Parathyroid adenoma (tissue), 2 donors: Measurements from ENCODE around the gene HOXB6.

ENCODE experiments used
- H2AFZ ChIP-seq: fragments of 300-600 bp; sonication (generic); one replicate; pipeline ENCODE4 v1.7.0; 2017; ENCODE audit warnings: antibody characterized with exemption, mild to moderate bottlenecking
- H3K27ac ChIP-seq: fragments of 300-600 bp; sonication (generic); one replicate; pipeline ENCODE4 v1.7.0; 2017
- H3K27me3 ChIP-seq: fragments of 300-600 bp; sonication (generic); one replicate; pipeline ENCODE4 v1.7.0; 2017; ENCODE audit warnings: low read length; ENCODE audit not compliant: control insufficient read depth, insufficient read depth
- H3K36me3 ChIP-seq: fragments of 300-600 bp; sonication (generic); one replicate; pipeline ENCODE4 v1.7.0; 2017; ENCODE audit warnings: low read length; ENCODE audit not compliant: control insufficient read depth, insufficient read depth
- H3K4me1 ChIP-seq: fragments of 300-600 bp; sonication (generic); one replicate; pipeline ENCODE4 v1.7.0; 2017; ENCODE audit warnings: control low read depth
- H3K4me2 ChIP-seq: fragments of 300-600 bp; sonication (generic); one replicate; pipeline ENCODE4 v1.7.0; 2017; ENCODE audit warnings: low read length
- H3K4me3 ChIP-seq: fragments of 300-600 bp; sonication (generic); one replicate; pipeline ENCODE4 v1.7.0; 2017; ENCODE audit warnings: low read depth, low read length
- H3K79me2 ChIP-seq: fragments of 300-600 bp; sonication (generic); one replicate; pipeline ENCODE4 v1.7.0; 2017; ENCODE audit warnings: control low read depth
- H3K9ac ChIP-seq: fragments of 300-600 bp; sonication (generic); one replicate; pipeline ENCODE4 v1.7.0; 2017; ENCODE audit warnings: mild to moderate bottlenecking
- H3K9me3 ChIP-seq: fragments of 300-600 bp; sonication (generic); one replicate; pipeline ENCODE4 v1.7.0; 2017; ENCODE audit warnings: low read length; ENCODE audit not compliant: control insufficient read depth
- CTCF ChIP-seq: fragments of 300-600 bp; sonication (generic); IDR thresholded peaks from one replicate; pipeline ENCODE4 v1.7.0; 2017; ENCODE audit warnings: antibody characterized with exemption, mild to moderate bottlenecking
- donor health status: primary hyperparathyroidism.

Gene HOXB6

GRCh38 chr17:48611681-48612455 lies 7.1 kb upstream of the HOXB6 start:
- TF ChIP-seq CTCF, result no peak
- Histone ChIP-seq H2AFZ (no peak overlapping the region), H3K36me3 (no peaks in the 10 kb centered on the region), H3K79me2 (no peaks in the 10 kb centered on the region), H3K4me2 (no peak overlapping the region), H3K9me3 (no peaks in the 10 kb centered on the region), H3K4me1 (no peaks in the 10 kb centered on the region), H3K9ac (no peak overlapping the region), H3K4me3 (no peak overlapping the region), H3K27me3 (peaks cover 32% of the 10 kb centered on the region), H3K27ac (no peak overlapping the region)

GRCh38 chr17:48611213-48611612 lies 6.4 kb upstream of the HOXB6 start:
- H3K4me1 ChIP-seq, result no peaks in the 10 kb centered on the region
- peaks cover 31% of the 10 kb centered on the region for H3K27me3 ChIP-seq
- H3K9ac ChIP-seq, result no peak overlapping the region
- TF ChIP-seq CTCF, result no peak
- no peaks in the 10 kb centered on the region for H3K79me2 ChIP-seq
- no peak overlapping the region for H3K27ac ChIP-seq
- H3K4me3 ChIP-seq, result peak overlapping the region; percentile 52
- H3K4me2 ChIP-seq, result peak overlapping the region; percentile 66
- no peaks in the 10 kb centered on the region for H3K9me3 ChIP-seq
- no peaks in the 10 kb centered on the region for H3K36me3 ChIP-seq
- no peak overlapping the region for H2AFZ ChIP-seq

GRCh38 chr17:48610282-48611211 lies 5.8 kb upstream of the HOXB6 start, which contains the start of gene HOXB7:
HOXB7 (minus strand) TSS chr17:48611017; CDS start chr17:48610918, 99 bp downstream.
- TF ChIP-seq CTCF, result no peak
- Histone ChIP-seq H3K9ac (no peak within 1 kb of the TSS), H3K27me3 (peaks cover 32% of the 10 kb centered on the region), H3K36me3 (no peaks in the 10 kb centered on the region), H3K4me2 (peak within 1 kb of the TSS; percentile 66), H3K27ac (no peak within 1 kb of the TSS), H2AFZ (peak within 1 kb of the TSS; percentile 0), H3K79me2 (no peaks in the 10 kb centered on the region), H3K9me3 (no peaks in the 10 kb centered on the region), H3K4me3 (peak within 1 kb of the TSS; percentile 52), H3K4me1 (no peaks in the 10 kb centered on the region)

GRCh38 chr17:48609759-48610281 lies 5.0 kb upstream of the HOXB6 start:
- H3K9me3 ChIP-seq, result no peaks in the 10 kb centered on the region
- H3K27ac ChIP-seq, result no peak overlapping the region
- H3K9ac ChIP-seq, result no peak overlapping the region
- TF ChIP-seq CTCF, result no peak
- H3K4me1 ChIP-seq, result no peaks in the 10 kb centered on the region
- H3K36me3 ChIP-seq, result no peaks in the 10 kb centered on the region
- no peak overlapping the region for H2AFZ ChIP-seq
- H3K4me2 ChIP-seq, result peak overlapping the region; percentile 66
- H3K79me2 ChIP-seq, result no peaks in the 10 kb centered on the region
- peak overlapping the region; percentile 52 for H3K4me3 ChIP-seq
- H3K27me3 ChIP-seq, result peaks cover 35% of the 10 kb centered on the region
